GM21825 (cell line): ENCODE data around the gene STAT4.

ENCODE experiments used
- ATAC-seq: cut with Tn5 transposase; IDR thresholded peaks from one replicate; pipeline ENCODE4 v1.9.1; 2021; ENCODE audit warnings: mild to moderate bottlenecking, moderate library complexity; ENCODE audit not compliant: unreplicated experiment

STAT4 gene, protein sequence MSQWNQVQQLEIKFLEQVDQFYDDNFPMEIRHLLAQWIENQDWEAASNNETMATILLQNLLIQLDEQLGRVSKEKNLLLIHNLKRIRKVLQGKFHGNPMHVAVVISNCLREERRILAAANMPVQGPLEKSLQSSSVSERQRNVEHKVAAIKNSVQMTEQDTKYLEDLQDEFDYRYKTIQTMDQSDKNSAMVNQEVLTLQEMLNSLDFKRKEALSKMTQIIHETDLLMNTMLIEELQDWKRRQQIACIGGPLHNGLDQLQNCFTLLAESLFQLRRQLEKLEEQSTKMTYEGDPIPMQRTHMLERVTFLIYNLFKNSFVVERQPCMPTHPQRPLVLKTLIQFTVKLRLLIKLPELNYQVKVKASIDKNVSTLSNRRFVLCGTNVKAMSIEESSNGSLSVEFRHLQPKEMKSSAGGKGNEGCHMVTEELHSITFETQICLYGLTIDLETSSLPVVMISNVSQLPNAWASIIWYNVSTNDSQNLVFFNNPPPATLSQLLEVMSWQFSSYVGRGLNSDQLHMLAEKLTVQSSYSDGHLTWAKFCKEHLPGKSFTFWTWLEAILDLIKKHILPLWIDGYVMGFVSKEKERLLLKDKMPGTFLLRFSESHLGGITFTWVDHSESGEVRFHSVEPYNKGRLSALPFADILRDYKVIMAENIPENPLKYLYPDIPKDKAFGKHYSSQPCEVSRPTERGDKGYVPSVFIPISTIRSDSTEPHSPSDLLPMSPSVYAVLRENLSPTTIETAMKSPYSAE

DNA sequence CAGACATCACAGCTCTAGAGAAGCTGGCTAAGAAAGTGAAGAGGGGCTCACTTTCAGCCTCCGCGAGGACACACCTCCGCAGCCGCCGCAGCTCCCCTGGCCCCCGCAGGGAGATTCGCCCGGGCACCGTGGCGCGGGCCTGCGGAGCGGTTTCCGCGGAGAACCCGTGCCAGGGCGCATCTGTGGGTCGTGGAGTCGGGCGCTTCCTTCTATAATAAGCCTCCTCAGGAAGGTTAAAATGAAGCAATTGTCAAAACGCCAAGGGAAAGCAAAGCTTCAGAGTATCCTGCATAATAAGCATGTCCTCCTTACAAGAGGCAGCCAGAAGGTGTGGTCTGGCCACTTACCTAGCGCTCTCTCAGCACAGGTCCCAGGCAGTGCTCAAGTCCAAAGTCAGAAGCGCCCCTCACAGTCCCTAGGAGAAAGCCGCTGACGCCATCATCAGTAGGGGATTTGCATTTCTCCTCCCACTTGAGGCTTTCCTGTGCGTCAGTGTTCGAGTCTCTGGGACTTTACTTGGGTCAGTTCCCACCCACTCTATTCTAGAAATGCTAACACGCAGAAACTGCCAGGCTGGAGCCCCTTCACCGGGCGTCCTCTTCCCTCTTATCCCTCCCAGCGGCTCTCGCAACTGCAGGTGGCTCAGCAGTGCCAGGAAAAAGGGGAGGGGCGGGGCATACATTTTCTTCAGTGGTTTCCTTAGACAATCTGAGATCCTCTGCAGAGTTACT, at the start of gene STAT4:
Gene STAT4 (minus strand): TSS at position 395 of the 731 bp plus-strand sequence. CDS start 2,791 bp downstream, outside the sequence.
- ATAC-seq = peak; percentile 87

- no peak for ATAC-seq
These were observed 49.2 kb upstream of the STAT4 start for GRCh38 chr2:191199929-191200512.

DNA sequence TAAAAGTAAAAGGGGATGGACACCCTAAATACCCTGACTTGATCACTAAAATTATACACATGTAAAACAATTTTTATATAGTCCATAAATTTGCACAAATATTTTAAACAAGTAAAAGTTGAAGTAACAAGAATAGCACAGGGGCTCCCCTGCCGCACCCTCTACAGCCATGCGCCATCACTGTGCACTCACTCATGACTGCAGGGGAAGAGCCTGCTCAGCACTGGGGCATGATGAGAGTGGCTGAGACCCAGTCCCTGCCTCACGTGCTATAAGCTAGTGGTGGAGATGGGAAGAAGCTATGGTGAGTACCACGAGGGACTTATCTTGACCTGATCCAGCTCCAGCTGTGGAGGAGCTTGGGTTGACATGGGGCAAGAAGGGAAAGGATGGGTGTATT, 47.5 kb upstream of the STAT4 start:
- ATAC-seq = no peak

- no peak for ATAC-seq
These were observed 46.3 kb upstream of the STAT4 start for GRCh38 chr2:191197096-191197495.

GRCh38 chr2:191195021-191195420, 44.2 kb upstream of the STAT4 start:
- no peak for ATAC-seq

- ATAC-seq = no peak
These were observed 40.2 kb upstream of the STAT4 start for GRCh38 chr2:191190861-191191552.

GRCh38 chr2:191190435-191190834, 39.6 kb upstream of the STAT4 start:
- no peak for ATAC-seq

- no peak for ATAC-seq
These were observed 38.4 kb upstream of the STAT4 start for GRCh38 chr2:191189112-191189635.

GRCh38 chr2:191188550-191189093, 37.8 kb upstream of the STAT4 start:
- no peak for ATAC-seq

DNA sequence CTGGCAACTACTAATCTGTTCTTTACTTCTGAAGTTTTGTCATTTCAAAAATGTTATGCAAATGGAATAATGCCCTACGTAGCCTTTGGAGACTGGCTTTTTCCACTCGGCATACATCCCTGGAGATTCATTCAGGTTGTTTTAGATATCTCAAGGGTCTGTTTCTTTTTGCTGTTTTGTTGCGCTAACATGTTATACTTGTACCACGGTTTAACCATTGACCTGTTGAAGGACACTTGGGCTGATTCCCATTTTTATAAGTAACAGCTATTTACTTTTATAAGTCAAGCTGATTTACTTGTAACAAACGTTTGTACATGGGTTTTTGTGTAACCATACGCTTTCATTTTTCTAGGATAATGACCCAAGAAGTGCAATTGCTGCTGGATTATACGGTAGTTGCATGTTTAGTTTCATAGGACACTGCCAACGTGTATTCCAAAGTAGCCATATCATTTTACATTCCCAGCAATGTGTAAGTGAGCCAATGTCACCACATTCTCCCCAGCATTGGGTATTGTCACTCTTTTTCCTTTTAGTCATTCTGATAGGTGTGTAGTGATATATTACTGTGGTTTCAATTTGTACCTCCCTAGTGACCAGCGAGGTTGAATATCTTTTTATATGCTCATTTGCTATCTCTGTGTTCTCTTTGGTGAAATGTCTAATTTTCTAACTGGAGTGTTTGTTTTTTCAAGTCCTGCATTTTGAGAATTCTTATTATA, 36.5 kb upstream of the STAT4 start:
- ATAC-seq = no peak

DNA sequence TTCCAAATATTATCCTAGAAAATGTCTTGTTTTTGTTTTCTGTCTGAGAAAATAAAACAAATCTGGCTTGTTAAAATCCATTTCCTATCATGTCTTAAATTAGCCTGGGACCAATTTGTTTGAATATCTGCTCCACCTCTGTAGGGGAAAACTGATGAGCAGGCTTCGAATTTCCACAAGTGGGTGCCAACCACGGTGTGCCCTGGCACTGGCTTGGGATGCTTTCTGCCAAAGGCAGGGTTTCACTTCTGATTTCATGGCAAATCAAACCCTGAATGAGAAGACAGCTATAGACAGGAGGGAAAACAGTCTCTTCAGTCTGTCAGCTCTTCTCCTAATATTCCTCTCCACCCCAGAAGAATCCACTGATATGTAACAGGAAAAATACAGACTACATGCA, 33.7 kb upstream of the STAT4 start:
- no peak for ATAC-seq

- no peak for ATAC-seq
These were observed 32.7 kb upstream of the STAT4 start for GRCh38 chr2:191183516-191183915.

GRCh38 chr2:191183081-191183480, 32.3 kb upstream of the STAT4 start:
- no peak for ATAC-seq

DNA sequence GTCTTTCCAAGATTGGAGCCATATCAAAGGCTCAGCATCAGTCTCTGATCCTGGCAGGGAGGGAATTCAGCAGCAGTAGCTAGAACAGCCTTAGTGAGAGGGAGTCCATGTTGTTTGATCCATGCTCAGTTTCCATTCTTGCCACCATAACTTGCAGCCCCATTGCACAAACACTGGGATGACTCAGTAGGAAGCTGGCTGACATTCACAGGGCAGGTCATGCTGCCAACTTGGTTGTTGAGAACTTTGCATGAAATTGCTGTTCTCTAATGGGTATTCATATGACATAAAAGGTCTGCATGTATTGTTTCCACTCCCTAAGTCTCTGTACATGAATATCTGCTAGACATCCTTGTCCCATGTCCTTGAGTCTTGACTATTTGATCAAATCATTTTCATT, 29.9 kb upstream of the STAT4 start:
- ATAC-seq = no peak

DNA sequence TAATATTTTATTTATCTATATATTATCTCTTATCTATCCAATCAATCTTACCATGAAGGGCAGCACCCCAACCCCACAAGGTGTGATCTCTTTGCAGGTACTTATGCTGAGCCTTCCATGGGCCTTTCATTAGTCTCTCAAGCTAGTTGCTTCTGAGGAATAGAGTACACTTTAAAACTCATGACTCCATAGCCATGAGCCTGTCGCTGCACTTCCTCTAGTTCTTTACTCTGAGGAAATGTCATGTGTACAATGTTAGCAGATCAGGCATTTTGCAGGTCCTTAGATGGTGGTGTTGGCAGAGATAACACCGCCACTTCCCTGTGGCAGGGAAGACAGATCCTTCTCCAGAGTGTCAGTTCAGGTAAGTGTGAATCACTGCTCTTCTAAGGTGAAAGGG, 29.5 kb upstream of the STAT4 start:
- no peak for ATAC-seq

DNA sequence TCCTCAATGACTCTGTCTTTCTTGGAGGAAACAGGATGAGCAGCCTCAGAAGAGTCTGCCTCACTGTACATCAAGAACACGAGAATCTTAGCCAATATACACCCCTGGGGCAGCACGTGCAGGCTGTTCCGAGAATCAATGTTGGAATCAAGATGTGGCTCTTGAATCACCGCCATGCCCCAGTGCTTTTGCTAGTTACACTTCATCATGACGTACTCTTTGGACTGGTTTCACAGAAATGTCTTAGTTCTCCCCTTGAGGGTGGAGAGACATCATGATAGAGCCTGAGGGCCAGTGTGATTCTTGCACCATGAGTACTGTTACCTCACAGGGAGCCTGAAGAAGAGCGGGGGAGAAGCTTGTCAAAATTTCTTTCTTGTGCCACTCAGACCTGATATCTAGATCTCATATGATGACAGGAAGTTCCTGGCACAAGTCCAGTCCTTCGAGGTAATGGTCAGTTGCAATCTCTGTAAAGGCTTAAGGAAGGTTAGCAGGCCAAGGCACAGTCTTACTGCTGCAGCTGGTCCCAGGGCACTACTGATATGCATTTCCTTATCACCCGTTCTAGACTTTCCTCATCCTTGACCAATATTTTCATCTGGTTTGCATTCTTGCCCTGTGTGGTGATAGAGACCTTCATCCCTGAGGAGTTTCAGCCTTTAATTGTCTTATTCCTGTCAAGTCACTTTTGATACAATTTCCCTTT, 28.2 kb upstream of the STAT4 start:
- ATAC-seq = no peak

GRCh38 chr2:191177751-191178736, 27.2 kb upstream of the STAT4 start:
- no peak for ATAC-seq
